Small intestine (tissue), 7 donors: ENCODE data around the gene NFIB. TPM values are rescaled to one million over a fixed set of nuclear protein-coding genes. Genes with fewer than 3 reads are reported as not detected.

ENCODE experiments used
- DNase-seq, 2 donors: peaks; one replicate each; pipeline versions ENCODE4 v3.0.0 to v3.0.0-alpha.2; 2013
- FAIRE-seq: peaks from 2 replicates; lab custom pipeline; 2012; peaks lifted over from hg19 to GRCh38; lab: Jason Lieb, UNC
- H3K27ac ChIP-seq, 3 donors: one replicate each; pipeline ENCODE4 v1.5.1; 2013; ENCODE audit warnings: low read length in 2 of 3, mild to moderate bottlenecking in 2 of 3, control low read depth in 1 of 3, inconsistent platforms in 1 of 3, low read depth in 1 of 3, moderate library complexity in 1 of 3
- H3K27me3 ChIP-seq, 3 donors: one replicate each; pipeline ENCODE4 v1.6.1; 2013; ENCODE audit warnings: low read length in 3 of 3, inconsistent platforms in 1 of 3; ENCODE audit not compliant: control insufficient read depth in 3 of 3, insufficient read depth in 3 of 3
- H3K36me3 ChIP-seq, 3 donors: one replicate each; pipeline ENCODE4 v1.6.1; 2013; ENCODE audit warnings: low read length in 3 of 3, inconsistent platforms in 1 of 3, low read depth in 1 of 3, mild to moderate bottlenecking in 1 of 3, moderate library complexity in 1 of 3; ENCODE audit not compliant: control insufficient read depth in 3 of 3, insufficient read depth in 2 of 3
- H3K4me1 ChIP-seq, 3 donors: one replicate each; pipeline ENCODE4 v1.6.1; 2013; ENCODE audit warnings: low read length in 2 of 3, inconsistent platforms in 1 of 3, low read depth in 1 of 3, mild to moderate bottlenecking in 1 of 3, moderate library complexity in 1 of 3; ENCODE audit not compliant: control insufficient read depth in 3 of 3, insufficient read depth in 2 of 3
- H3K4me3 ChIP-seq, 3 donors: one replicate each; pipeline ENCODE4 v1.5.1; 2013; ENCODE audit warnings: low read length in 3 of 3, control low read depth in 1 of 3, inconsistent platforms in 1 of 3, low read depth in 1 of 3, mild to moderate bottlenecking in 1 of 3, moderate library complexity in 1 of 3
- H3K9me3 ChIP-seq, 2 donors: one replicate each; pipeline ENCODE4 v1.6.1; 2013; ENCODE audit warnings: low read depth in 1 of 2, low read length in 1 of 2; ENCODE audit not compliant: control insufficient read depth in 2 of 2, insufficient read depth in 1 of 2
- whole genome bisulfite sequencing, 3 donors: extraction: QIAGEN DNeasy Blood & Tissue Kit; methylation state at CpG; one replicate each; pipeline ENCODE4 v1.1.7; 2013; 5-methylcytosine and 5-hydroxymethylcytosine counted together
- polyA plus RNA-seq, 4 donors: library from polyadenylated mRNA; stranded (reverse) in 3 of 4; unstranded in 1 of 4; fragments of 200-250 nt in 3 of 4; fragments of 120-200 nt in 1 of 4; gene quantifications; one replicate each; pipeline versions ENCODE4 v1.2.1 to v1.2.3, GENCODE V29; 2013
- donor health status: healthy with polysubstance abuse.
- donor health status: control.
- donor health status: control.
- donor health status: Bipolar disorder and iron deficiency.
- donor health status: healthy.

Gene NFIB
- polyA plus RNA-seq, 4 donors: 5.1 to 15.9 (median 9.5) TPM

DNA sequence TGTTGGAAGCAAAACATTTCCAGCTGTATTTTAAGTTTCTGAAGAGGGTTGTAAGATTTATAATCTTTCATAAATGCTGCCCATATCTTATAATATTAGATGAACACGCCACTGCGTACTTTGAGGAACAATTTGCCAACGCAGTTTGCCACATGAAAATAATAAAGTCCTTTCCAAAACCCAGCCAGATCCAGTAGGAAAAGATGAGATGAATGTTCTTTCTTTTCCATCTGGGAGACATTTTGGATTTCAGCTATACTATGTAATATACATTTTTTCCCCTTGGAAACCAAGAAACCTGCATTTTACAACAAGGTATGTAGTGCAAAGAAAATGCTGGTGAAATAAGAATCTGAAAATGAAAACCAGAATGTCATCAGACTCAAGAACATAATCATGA, 125.4 kb downstream of the NFIB start:
- no peaks in the 10 kb centered on the region for H3K9me3 ChIP-seq
- DNase-seq (no peak), FAIRE-seq (no peak)
- no peaks in the 10 kb centered on the region for H3K27me3 ChIP-seq
- H3K4me1 ChIP-seq: peaks cover 0 to 5% (median 0%) of the 10 kb centered on the region in 3 donors
- H3K4me3 ChIP-seq: no peak overlapping the region
- WGBS, 3 donors: 79 to 91% (median 86%) methylated on average over 3 of the region's 3 CpGs
- no peak overlapping the region for H3K27ac ChIP-seq
- H3K36me3 ChIP-seq: no peaks in the 10 kb centered on the region

DNA sequence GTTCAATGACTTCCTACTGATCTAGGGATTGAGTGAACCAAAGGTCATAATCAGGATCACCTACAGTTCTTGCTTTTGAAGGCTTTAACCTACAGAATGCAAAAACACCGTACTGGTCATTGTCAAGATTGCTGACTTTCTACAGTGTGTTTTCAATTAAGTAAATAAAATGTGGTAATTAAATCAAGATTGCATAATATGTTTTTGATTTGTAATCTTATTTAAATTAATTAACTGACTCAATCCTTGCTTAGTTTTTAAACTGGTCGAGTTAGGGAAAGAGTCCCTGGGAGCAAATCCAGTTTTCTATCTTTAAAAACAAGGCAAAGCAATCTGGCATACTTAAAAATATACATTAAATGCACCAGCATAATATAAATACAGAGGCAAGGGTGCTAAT, 125.9 kb downstream of the NFIB start:
- H3K27me3 ChIP-seq: no peaks in the 10 kb centered on the region
- peaks cover 0 to 5% (median 0%) of the 10 kb centered on the region in 3 donors for H3K4me1 ChIP-seq
- 58 to 65% (median 63%) methylated on average over 2 of the region's 2 CpGs for WGBS, 3 donors
- H3K27ac ChIP-seq: no peak overlapping the region
- FAIRE-seq: no peak
- no peaks in the 10 kb centered on the region for H3K9me3 ChIP-seq
- H3K4me3 ChIP-seq: no peak overlapping the region
- DNase-seq: no peak
- H3K36me3 ChIP-seq: no peaks in the 10 kb centered on the region

GRCh38 chr9:14186096-14186495, 127.8 kb downstream of the NFIB start:
- Histone ChIP-seq H3K27me3 (no peaks in the 10 kb centered on the region), H3K4me3 (no peak overlapping the region), H3K4me1 (peaks cover 0 to 5% (median 0%) of the 10 kb centered on the region in 3 donors), H3K36me3 (no peaks in the 10 kb centered on the region), H3K9me3 (no peaks in the 10 kb centered on the region), H3K27ac (no peak overlapping the region)
- no peak for FAIRE-seq
- DNase-seq: no peak
- 84 to 97% (median 92%) methylated on average over 1 of the region's 1 CpG for WGBS, 3 donors

GRCh38 chr9:14185016-14185415, 128.9 kb downstream of the NFIB start:
- Histone ChIP-seq H3K9me3 (no peaks in the 10 kb centered on the region), H3K4me1 (peaks cover 0 to 7% (median 0%) of the 10 kb centered on the region in 3 donors), H3K4me3 (no peak overlapping the region), H3K27me3 (no peaks in the 10 kb centered on the region), H3K27ac (no peak overlapping the region), H3K36me3 (no peaks in the 10 kb centered on the region)
- WGBS, 3 donors: 90 to 96% (median 95%) methylated on average over 2 of the region's 2 CpGs
- DNase-seq (no peak), FAIRE-seq (no peak)

DNA sequence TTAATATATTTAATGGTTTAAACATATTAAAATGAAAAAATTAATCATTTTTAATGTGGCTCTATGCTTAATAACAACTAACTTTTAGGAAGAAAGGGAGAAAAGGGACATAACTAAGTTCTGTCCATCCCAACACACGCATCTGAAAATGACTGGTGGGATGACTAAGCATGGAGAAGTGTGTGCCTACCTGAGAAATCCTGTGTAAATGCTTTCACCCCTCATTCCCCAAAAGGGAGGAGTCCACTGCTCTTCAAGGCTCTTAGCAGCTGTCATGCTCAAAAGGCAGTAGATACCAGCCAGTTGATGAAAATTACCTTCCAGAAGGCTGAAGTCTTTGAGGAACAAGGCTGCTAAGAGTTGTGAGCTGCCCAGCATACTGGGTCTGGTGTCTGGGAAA, 130.9 kb downstream of the NFIB start:
- Histone ChIP-seq H3K9me3 (no peaks in the 10 kb centered on the region), H3K27me3 (no peaks in the 10 kb centered on the region), H3K4me3 (no peak overlapping the region), H3K36me3 (no peaks in the 10 kb centered on the region), H3K4me1 (peaks cover 0 to 5% (median 0%) of the 10 kb centered on the region in 3 donors), H3K27ac (no peak overlapping the region)
- DNase-seq (no peak), FAIRE-seq (no peak)
- 86 to 93% (median 92%) methylated on average over 1 of the region's 1 CpG for WGBS, 3 donors

- Histone ChIP-seq H3K27me3 (no peaks in the 10 kb centered on the region), H3K4me3 (no peak overlapping the region), H3K36me3 (no peaks in the 10 kb centered on the region), H3K4me1 (peaks cover 0 to 2% (median 0%) of the 10 kb centered on the region in 3 donors), H3K9me3 (no peaks in the 10 kb centered on the region), H3K27ac (peak overlapping the region; percentile 1 to 14 (median 11))
- FAIRE-seq: no peak
- no peak for DNase-seq
- 30 to 42% (median 36%) methylated on average over 3 of the region's 3 CpGs for WGBS, 3 donors
Measured at GRCh38 chr9:14180960-14181537, 132.9 kb downstream of the NFIB start.

GRCh38 chr9:14180093-14180959, 133.6 kb downstream of the NFIB start:
- FAIRE-seq (no peak), DNase-seq (peak in 1 of 2 donors; percentile 26)
- WGBS, 3 donors: 41 to 58% (median 46%) methylated on average over 11 of the region's 11 CpGs
- no peaks in the 10 kb centered on the region for H3K9me3 ChIP-seq
- no peak overlapping the region for H3K4me3 ChIP-seq
- H3K4me1 ChIP-seq: peaks cover 0 to 2% (median 0%) of the 10 kb centered on the region in 3 donors
- no peaks in the 10 kb centered on the region for H3K27me3 ChIP-seq
- no peaks in the 10 kb centered on the region for H3K36me3 ChIP-seq
- H3K27ac ChIP-seq: peak overlapping the region in 2 of 3 donors; percentile 1 to 41

DNA sequence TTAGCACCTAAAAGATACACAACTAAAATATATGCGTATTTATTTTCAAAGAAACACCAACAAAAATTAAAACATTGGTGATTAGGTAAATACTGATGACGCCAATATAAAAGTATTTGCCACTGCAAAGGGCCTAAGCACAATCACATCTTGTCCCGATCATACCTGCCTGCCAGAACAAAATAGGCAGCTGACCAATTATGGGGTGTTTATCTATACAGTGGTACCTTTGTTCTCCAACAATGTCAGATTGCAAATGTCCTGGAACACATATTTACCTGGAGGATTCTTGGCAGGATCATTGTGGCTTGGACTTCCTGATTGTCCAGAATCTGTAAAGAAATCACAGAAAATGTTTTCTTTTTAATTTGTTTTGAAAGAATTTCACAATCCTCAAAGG, 134.5 kb downstream of the NFIB start:
- Histone ChIP-seq H3K4me3 (no peak overlapping the region), H3K27me3 (no peaks in the 10 kb centered on the region), H3K4me1 (peaks cover 0 to 2% (median 0%) of the 10 kb centered on the region in 3 donors), H3K36me3 (no peaks in the 10 kb centered on the region), H3K27ac (no peak overlapping the region), H3K9me3 (no peaks in the 10 kb centered on the region)
- WGBS, 3 donors: 12 to 64% (median 37%) methylated on average over 3 of the region's 3 CpGs
- peak in 1 of 2 donors; percentile 81 for DNase-seq
- FAIRE-seq: peak; percentile 26
